Upper lobe of left lung (tissue), 6 donors: ENCODE measurements around the gene ARHGEF1. TPM values are rescaled to one million over a fixed set of nuclear protein-coding genes. Genes with fewer than 3 reads are reported as not detected.

Experiments
- ATAC-seq, 2 donors: fragments of 200-7000 bp; cut with Tn5 transposase; one replicate each; pipeline ENCODE4 v1.9.1; 2022; ENCODE audit warnings: mild to moderate bottlenecking in 2 of 2, moderate library complexity in 2 of 2; ENCODE audit not compliant: low FRiP score in 2 of 2
- DNase-seq, 2 donors: peaks; one replicate each; pipeline ENCODE4 v3.0.0-alpha.2; 2019 to 2020
- H3K27ac ChIP-seq, 4 donors: fragments of 200-600 bp; sonication (generic); one replicate each; pipeline ENCODE4 v1.5.1; 2016 to 2019
- H3K27me3 ChIP-seq, 4 donors: fragments of 200-600 bp; sonication (generic); one replicate each; pipeline ENCODE4 v1.5.1; 2017 to 2019
- H3K36me3 ChIP-seq, 4 donors: fragments of 200-600 bp; sonication (generic); one replicate each; pipeline ENCODE4 v1.5.1; 2016 to 2019
- H3K4me1 ChIP-seq, 4 donors: fragments of 200-600 bp; sonication (generic); one replicate each; pipeline ENCODE4 v1.5.1; 2018 to 2019
- H3K4me3 ChIP-seq, 4 donors: fragments of 200-600 bp; sonication (generic); one replicate each; pipeline ENCODE4 v1.5.1; 2017 to 2019; ENCODE audit warnings: mild to moderate bottlenecking in 2 of 4, moderate library complexity in 1 of 4
- H3K9me3 ChIP-seq, 4 donors: fragments of 200-600 bp; sonication (generic); one replicate each; pipeline ENCODE4 v1.5.1; 2018 to 2019
- EP300 ChIP-seq, 4 donors: sonication (generic); formaldehyde crosslinking; IDR thresholded peaks; one replicate each; pipeline ENCODE4 v1.5.1; 2017; ENCODE audit warnings: antibody characterized with exemption in 4 of 4, control low read depth in 2 of 4
- POLR2A ChIP-seq, 4 donors: fragments of 450-650 bp; IDR thresholded peaks; one replicate each; pipeline ENCODE4 v1.5.1; 2016 to 2017; ENCODE audit warnings: antibody characterized with exemption in 4 of 4, mild to moderate bottlenecking in 2 of 4
- POLR2AphosphoS5 ChIP-seq, 2 donors: sonication (generic); formaldehyde crosslinking; IDR thresholded peaks; one replicate each; pipeline ENCODE4 v1.5.1; 2017; ENCODE audit warnings: antibody characterized with exemption in 2 of 2
- WGBS, 2 donors: methylation state at CpG; one replicate each; pipeline ENCODE4 v1.1.5; 2017 to 2018; 5-methylcytosine and 5-hydroxymethylcytosine counted together
- total RNA-seq, 6 donors: library from RNA; depleted of rRNA in 4 of 6; stranded (reverse); fragments of >200 nt in 4 of 6; gene quantifications; one replicate each; pipeline versions ENCODE4 v1.1.0 to v1.2.1, GENCODE V29; 2016 to 2021
- TF ChIP-seq, protein P1 (sequence below), 6 experiments: fragments of 450-650 bp in 4 of 6; fragments of 200-600 bp in 2 of 6; sonication (generic) in 2 of 6; IDR thresholded peaks; one replicate each; pipeline ENCODE4 v1.5.1; 2016 to 2019; ENCODE audit warnings: antibody characterized with exemption in 6 of 6
- donor health status: DM: no; HTN: no; CAD: no; lungs with moderate emphysema.
- donor health status: DM: no; HTN: yes; CAD: no; lungs with severe emphysema.

Gene ARHGEF1
- total RNA-seq, 6 donors from 2014 or later = 115 to 731 (median 233) TPM

DNA sequence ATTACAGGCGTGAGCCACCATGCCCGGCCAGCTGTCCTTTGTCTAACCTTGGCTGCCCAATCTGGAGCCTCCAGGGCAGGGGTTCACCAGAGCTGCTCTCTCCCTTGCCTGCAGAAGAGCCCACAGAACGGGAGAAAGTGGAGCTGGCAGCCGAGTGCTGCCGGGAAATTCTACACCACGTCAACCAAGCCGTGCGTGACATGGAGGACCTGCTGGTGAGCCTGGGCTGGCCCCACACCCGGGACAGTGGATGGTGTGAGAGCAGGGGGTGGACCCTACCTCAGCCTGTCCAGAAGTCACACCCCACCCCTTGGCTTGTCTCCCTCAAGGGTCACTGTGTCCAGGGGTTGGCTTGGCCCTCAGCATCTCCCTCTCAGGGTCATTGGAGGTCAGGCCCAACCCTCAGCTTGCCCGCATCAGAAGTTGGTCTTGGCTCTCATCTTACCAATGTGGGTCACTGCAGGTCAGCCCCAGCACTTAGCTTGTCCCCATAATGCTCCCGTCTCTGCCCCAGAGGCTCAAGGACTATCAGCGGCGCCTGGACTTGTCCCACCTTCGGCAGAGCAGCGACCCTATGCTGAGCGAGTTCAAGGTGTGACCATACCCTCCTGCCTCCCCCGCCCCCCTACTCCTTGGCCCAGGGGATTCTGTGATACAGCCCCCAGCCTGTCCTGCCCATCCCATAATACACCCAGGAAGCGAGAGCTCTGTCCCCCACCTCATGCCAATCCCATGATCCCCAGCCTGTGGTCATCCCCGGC lies 20.4 kb downstream of the ARHGEF1 start:
- 73 to 74% methylated on average over 16 to 19 of the region's 19 CpGs for WGBS, 2 donors
- Histone ChIP-seq H3K27ac (peak overlapping the region in 3 of 4 donors; percentile 35 to 85 (median 48)), H3K9me3 (no peaks in the 10 kb centered on the region), H3K4me1 (peaks cover 0 to 31% (median 28%) of the 10 kb centered on the region in 4 donors), H3K4me3 (no peak overlapping the region), H3K27me3 (no peaks in the 10 kb centered on the region), H3K36me3 (peaks cover 65 to 99% (median 89%) of the 10 kb centered on the region in 4 donors)
- TF ChIP-seq POLR2A (IDR thresholded peaks at IDR 0.05) = no peak
- TF ChIP-seq, protein P1, sequence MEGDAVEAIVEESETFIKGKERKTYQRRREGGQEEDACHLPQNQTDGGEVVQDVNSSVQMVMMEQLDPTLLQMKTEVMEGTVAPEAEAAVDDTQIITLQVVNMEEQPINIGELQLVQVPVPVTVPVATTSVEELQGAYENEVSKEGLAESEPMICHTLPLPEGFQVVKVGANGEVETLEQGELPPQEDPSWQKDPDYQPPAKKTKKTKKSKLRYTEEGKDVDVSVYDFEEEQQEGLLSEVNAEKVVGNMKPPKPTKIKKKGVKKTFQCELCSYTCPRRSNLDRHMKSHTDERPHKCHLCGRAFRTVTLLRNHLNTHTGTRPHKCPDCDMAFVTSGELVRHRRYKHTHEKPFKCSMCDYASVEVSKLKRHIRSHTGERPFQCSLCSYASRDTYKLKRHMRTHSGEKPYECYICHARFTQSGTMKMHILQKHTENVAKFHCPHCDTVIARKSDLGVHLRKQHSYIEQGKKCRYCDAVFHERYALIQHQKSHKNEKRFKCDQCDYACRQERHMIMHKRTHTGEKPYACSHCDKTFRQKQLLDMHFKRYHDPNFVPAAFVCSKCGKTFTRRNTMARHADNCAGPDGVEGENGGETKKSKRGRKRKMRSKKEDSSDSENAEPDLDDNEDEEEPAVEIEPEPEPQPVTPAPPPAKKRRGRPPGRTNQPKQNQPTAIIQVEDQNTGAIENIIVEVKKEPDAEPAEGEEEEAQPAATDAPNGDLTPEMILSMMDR (IDR thresholded peaks at IDR 0.05) = no peak
- TF ChIP-seq EP300 (IDR thresholded peaks at IDR 0.05) = no peak
- no peak for TF ChIP-seq POLR2AphosphoS5 (IDR thresholded peaks at IDR 0.05)
- ATAC-seq = peak in 1 of 2 donors; percentile 31
- DNase-seq = peak in 1 of 2 donors; percentile 60

DNA sequence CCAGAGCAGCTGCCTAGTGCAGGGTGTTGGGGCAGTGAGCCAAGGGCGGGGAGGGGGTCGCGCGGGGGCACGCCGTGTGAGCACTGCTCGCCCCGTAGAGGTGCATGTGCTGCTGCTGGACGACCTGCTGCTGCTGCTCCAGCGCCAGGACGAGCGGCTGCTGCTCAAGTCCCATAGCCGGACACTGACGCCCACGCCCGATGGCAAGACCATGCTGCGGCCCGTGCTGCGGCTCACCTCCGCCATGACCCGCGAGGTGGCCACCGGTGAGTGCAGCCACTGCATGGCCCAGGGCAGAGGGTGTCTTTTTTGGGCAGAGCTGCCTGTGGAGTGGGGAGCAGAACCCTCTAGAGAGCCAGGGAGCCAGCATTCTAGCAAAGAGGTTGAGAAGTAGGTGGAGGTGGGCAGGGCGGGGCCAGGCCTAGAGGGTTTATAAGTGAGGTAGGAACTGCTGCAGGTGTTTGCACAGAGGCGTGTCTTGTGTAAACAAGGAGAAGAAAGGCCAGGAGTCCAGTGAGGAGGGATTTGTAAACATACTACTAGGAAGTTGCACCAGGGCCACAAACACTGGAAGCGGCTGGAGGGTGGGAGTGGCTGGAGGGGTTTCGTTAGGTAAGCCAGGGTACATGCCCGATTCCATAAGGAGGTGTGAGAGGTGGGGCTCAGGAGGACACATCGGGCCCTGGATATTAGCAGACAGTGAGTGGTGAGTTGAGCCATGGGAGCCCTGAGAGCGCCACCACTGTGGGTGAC lies 21.3 kb downstream of the ARHGEF1 start:
- TF ChIP-seq POLR2AphosphoS5 (IDR thresholded peaks at IDR 0.05) = peak; percentile 15 to 50
- TF ChIP-seq POLR2A (IDR thresholded peaks at IDR 0.05) = peak in 2 of 4 donors; percentile 21 to 69
- TF ChIP-seq, protein P1 (IDR thresholded peaks at IDR 0.05) = peak in 2 of 6 experiments; percentile 8 to 23
- peak in 1 of 4 donors; percentile 17 for TF ChIP-seq EP300 (IDR thresholded peaks at IDR 0.05)
- ATAC-seq = peak; percentile 66 to 91
- peak; percentile 86 to 94 for DNase-seq
- no peaks in the 10 kb centered on the region for H3K9me3 ChIP-seq
- H3K4me1 ChIP-seq = peaks cover 0 to 31% (median 28%) of the 10 kb centered on the region in 4 donors
- WGBS, 2 donors = 52 to 72% methylated on average over 6 to 25 of the region's 30 CpGs
- H3K27me3 ChIP-seq = no peaks in the 10 kb centered on the region
- peaks cover 65 to 90% (median 80%) of the 10 kb centered on the region in 4 donors for H3K36me3 ChIP-seq
- H3K4me3 ChIP-seq = peak overlapping the region in 2 of 4 donors; percentile 13 to 34
- H3K27ac ChIP-seq = peak overlapping the region in 3 of 4 donors; percentile 48 to 85 (median 50)

DNA sequence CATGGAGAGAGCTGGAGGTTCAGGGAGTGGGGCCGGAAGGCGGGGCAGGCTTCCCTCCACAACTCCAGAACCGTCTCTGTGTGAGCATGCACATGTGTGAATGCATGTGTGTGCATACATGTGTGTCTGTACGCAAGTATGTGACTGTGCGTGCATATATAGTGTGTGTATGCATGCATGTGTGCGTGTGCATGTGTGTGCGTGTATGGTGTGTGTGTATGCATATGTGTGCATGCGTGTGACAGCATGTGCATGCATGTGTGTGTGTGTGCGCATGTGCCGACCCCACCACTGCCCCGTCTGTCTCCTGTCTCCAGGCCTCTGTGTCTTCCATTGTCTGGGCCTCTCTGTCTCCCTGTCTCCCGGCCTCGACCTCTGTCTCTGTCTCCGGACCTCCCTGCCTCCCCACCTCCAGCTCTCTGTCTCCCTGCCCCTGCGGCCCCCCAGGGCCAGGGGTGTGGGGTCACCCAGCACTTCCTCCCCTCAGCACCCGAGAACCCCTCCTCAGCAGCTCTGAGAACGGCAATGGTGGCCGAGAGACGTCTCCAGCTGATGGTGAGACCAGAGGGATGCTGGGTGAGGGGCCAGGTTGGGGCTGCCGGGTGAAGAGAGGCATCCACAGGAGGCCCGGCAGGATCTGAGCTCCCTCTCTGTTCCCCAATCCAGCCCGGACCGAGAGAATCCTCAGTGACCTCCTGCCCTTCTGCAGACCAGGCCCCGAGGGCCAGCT lies 22.5 kb downstream of the ARHGEF1 start:
- H3K27me3 ChIP-seq = no peaks in the 10 kb centered on the region
- H3K4me1 ChIP-seq = peaks cover 0 to 31% (median 28%) of the 10 kb centered on the region in 4 donors
- 88% methylated on average over 22 to 24 of the region's 24 CpGs for WGBS, 2 donors
- peak overlapping the region in 2 of 4 donors; percentile 13 to 34 for H3K4me3 ChIP-seq
- ATAC-seq (no peak), DNase-seq (no peak)
- H3K27ac ChIP-seq = peak overlapping the region in 2 of 4 donors; percentile 50 to 72
- H3K36me3 ChIP-seq = peaks cover 57 to 79% (median 70%) of the 10 kb centered on the region in 4 donors
- no peaks in the 10 kb centered on the region for H3K9me3 ChIP-seq
- no peak for TF ChIP-seq EP300 (IDR thresholded peaks at IDR 0.05)

DNA sequence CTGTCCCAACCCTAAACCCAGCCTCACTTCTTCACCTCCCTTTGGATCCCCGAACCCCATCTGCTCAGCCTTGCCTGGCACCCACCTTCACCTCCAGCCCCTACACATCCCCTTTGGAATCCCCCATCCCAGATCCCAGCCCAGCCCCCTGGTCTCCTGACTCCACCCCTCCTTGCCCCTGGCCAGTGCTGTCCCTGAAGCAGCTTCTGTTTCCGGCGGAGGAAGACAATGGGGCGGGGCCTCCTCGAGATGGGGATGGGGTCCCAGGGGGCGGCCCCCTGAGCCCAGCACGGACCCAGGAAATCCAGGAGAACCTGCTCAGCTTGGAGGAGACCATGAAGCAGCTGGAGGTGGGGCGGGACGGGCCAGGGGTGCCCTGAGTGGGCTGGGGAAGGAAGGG lies 23.3 kb downstream of the ARHGEF1 start:
- Histone ChIP-seq H3K9me3 (no peaks in the 10 kb centered on the region), H3K4me3 (no peak overlapping the region), H3K36me3 (peaks cover 51 to 71% (median 64%) of the 10 kb centered on the region in 4 donors), H3K27me3 (no peaks in the 10 kb centered on the region), H3K27ac (no peak overlapping the region), H3K4me1 (peaks cover 0 to 31% (median 28%) of the 10 kb centered on the region in 4 donors)
- no peak for DNase-seq
- no peak for ATAC-seq
- TF ChIP-seq, protein P1 (IDR thresholded peaks at IDR 0.05) = no peak
- TF ChIP-seq POLR2A (IDR thresholded peaks at IDR 0.05) (no peak), POLR2AphosphoS5 (IDR thresholded peaks at IDR 0.05) (no peak), EP300 (IDR thresholded peaks at IDR 0.05) (no peak)
- 84 to 93% methylated on average over 5 to 9 of the region's 9 CpGs for WGBS, 2 donors
